ENCODE results near the gene USP25. TPM values are rescaled to one million over a fixed set of nuclear protein-coding genes. Genes with fewer than 3 reads are reported as not detected.

The USP25 gene
- total RNA-seq, 1 experiment from 2014 or later, result 26.1 TPM

DNA sequence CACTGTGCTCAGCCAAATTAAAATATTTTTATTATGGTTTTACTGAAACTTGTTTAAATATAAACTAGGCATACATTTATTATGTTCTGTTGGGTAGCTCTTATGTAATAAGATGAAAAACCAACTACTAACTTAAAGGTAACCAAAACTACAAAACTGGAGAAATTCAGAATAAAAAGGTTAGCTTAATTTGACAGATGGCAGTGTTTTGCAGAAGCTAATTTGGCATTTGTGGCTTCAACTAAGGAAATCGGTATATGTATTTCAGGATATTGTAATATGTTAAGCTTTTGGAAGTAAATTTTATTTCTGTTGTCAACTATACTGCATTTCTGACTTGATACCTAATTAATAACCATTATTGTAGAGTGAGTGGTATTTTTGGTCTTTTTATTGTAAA lies 18.8 kb downstream of the USP25 start:
- H3K36me3 ChIP-seq (ENCODE audit: control insufficient read depth, insufficient read depth, low read length), result no peaks in the 10 kb centered on the region
- DNase-seq (ENCODE audit: low read depth, low spot score) (no peak), ATAC-seq (no peak)
- ChIA-PET CTCF (no interaction called here), POLR2A (no interaction called here)
- BruUV-seq (replicated peaks), result no TSS peak
- H3K4me1 ChIP-seq (ENCODE audit: control insufficient read depth, insufficient read depth, low read length), result peaks cover 3% of the 10 kb centered on the region; the same call in 1 of the 2 replicates
- TF ChIP-seq, protein P1, sequence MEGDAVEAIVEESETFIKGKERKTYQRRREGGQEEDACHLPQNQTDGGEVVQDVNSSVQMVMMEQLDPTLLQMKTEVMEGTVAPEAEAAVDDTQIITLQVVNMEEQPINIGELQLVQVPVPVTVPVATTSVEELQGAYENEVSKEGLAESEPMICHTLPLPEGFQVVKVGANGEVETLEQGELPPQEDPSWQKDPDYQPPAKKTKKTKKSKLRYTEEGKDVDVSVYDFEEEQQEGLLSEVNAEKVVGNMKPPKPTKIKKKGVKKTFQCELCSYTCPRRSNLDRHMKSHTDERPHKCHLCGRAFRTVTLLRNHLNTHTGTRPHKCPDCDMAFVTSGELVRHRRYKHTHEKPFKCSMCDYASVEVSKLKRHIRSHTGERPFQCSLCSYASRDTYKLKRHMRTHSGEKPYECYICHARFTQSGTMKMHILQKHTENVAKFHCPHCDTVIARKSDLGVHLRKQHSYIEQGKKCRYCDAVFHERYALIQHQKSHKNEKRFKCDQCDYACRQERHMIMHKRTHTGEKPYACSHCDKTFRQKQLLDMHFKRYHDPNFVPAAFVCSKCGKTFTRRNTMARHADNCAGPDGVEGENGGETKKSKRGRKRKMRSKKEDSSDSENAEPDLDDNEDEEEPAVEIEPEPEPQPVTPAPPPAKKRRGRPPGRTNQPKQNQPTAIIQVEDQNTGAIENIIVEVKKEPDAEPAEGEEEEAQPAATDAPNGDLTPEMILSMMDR (IDR thresholded peaks at IDR 0.05), result no peak
- TF ChIP-seq SIN3A (IDR thresholded peaks at IDR 0.05; ENCODE audit: borderline replicate concordance, insufficient read depth, low read depth, low read length) (no peak), POLR2AphosphoS5 (IDR thresholded peaks at IDR 0.05; ENCODE audit: low read depth, low read length) (no peak), TCF7L2 (IDR thresholded peaks at IDR 0.05; ENCODE audit: low read depth, low read length) (no peak)
- TF ChIP-seq, protein P2, sequence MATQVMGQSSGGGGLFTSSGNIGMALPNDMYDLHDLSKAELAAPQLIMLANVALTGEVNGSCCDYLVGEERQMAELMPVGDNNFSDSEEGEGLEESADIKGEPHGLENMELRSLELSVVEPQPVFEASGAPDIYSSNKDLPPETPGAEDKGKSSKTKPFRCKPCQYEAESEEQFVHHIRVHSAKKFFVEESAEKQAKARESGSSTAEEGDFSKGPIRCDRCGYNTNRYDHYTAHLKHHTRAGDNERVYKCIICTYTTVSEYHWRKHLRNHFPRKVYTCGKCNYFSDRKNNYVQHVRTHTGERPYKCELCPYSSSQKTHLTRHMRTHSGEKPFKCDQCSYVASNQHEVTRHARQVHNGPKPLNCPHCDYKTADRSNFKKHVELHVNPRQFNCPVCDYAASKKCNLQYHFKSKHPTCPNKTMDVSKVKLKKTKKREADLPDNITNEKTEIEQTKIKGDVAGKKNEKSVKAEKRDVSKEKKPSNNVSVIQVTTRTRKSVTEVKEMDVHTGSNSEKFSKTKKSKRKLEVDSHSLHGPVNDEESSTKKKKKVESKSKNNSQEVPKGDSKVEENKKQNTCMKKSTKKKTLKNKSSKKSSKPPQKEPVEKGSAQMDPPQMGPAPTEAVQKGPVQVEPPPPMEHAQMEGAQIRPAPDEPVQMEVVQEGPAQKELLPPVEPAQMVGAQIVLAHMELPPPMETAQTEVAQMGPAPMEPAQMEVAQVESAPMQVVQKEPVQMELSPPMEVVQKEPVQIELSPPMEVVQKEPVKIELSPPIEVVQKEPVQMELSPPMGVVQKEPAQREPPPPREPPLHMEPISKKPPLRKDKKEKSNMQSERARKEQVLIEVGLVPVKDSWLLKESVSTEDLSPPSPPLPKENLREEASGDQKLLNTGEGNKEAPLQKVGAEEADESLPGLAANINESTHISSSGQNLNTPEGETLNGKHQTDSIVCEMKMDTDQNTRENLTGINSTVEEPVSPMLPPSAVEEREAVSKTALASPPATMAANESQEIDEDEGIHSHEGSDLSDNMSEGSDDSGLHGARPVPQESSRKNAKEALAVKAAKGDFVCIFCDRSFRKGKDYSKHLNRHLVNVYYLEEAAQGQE (IDR thresholded peaks at IDR 0.05; ENCODE audit: insufficient read depth in 1 of 2, low read depth in 2 of 2, low read length in 1 of 2), result no peak
- H3K27ac ChIP-seq (ENCODE audit: low read length), result no peak overlapping the region
- H3K27me3 ChIP-seq (ENCODE audit: control insufficient read depth, insufficient read depth, low read length), result no peaks in the 10 kb centered on the region
- intact Hi-C loops (cut with micrococcal nuclease; ENCODE audit: unreplicated experiment), result no loop called here
- in situ Hi-C loops (cut with HindIII; ENCODE audit: low pct_unique_long_range_greater_than_20kb, low sequenced_read_pairs), result no loop called here
- no peaks in the 10 kb centered on the region for H3K9me3 ChIP-seq (ENCODE audit: control insufficient read depth, insufficient read depth, low read depth, low read length)
- no peak overlapping the region for H3K4me3 ChIP-seq (ENCODE audit: low read depth in 2 of 2, low read length in 2 of 2)

- TF ChIP-seq, protein P2 (IDR thresholded peaks at IDR 0.05; ENCODE audit: insufficient read depth in 1 of 2, low read depth in 2 of 2, low read length in 1 of 2), result no peak
- TF ChIP-seq POLR2AphosphoS5 (IDR thresholded peaks at IDR 0.05; ENCODE audit: low read depth, low read length) (no peak), SIN3A (IDR thresholded peaks at IDR 0.05; ENCODE audit: borderline replicate concordance, insufficient read depth, low read depth, low read length) (no peak), TCF7L2 (IDR thresholded peaks at IDR 0.05; ENCODE audit: low read depth, low read length) (no peak)
- no peaks in the 10 kb centered on the region for H3K36me3 ChIP-seq (ENCODE audit: control insufficient read depth, insufficient read depth, low read length)
- no peaks in the 10 kb centered on the region for H3K9me3 ChIP-seq (ENCODE audit: control insufficient read depth, insufficient read depth, low read depth, low read length)
- in situ Hi-C loops (cut with HindIII; ENCODE audit: low pct_unique_long_range_greater_than_20kb, low sequenced_read_pairs) (no loop called here), intact Hi-C loops (cut with micrococcal nuclease; ENCODE audit: unreplicated experiment) (no loop called here)
- no peak overlapping the region for H3K4me3 ChIP-seq (ENCODE audit: low read depth in 2 of 2, low read length in 2 of 2)
- peaks cover 3% of the 10 kb centered on the region; the same call in 1 of the 2 replicates for H3K4me1 ChIP-seq (ENCODE audit: control insufficient read depth, insufficient read depth, low read length)
- CTCF ChIA-PET, result no interaction called here
- no peaks in the 10 kb centered on the region for H3K27me3 ChIP-seq (ENCODE audit: control insufficient read depth, insufficient read depth, low read length)
- ATAC-seq (no peak), DNase-seq (ENCODE audit: low read depth, low spot score) (no peak)
- no TSS peak for BruUV-seq (replicated peaks)
- H3K27ac ChIP-seq (ENCODE audit: low read length), result no peak overlapping the region; the same call in 1 of the 2 replicates
- POLR2A ChIA-PET, result no interaction called here
Observed at GRCh38 chr21:15749082-15749860, 19.5 kb downstream of the USP25 start.

Measured in Panc1 (cell line).